HG03097 (cell line): ENCODE data around the gene WNT5B.

Experiments
- ATAC-seq: cut with Tn5 transposase; IDR thresholded peaks from one replicate; pipeline ENCODE4 v1.9.1; 2021; ENCODE audit not compliant: unreplicated experiment, low FRiP score

The WNT5B gene

DNA sequence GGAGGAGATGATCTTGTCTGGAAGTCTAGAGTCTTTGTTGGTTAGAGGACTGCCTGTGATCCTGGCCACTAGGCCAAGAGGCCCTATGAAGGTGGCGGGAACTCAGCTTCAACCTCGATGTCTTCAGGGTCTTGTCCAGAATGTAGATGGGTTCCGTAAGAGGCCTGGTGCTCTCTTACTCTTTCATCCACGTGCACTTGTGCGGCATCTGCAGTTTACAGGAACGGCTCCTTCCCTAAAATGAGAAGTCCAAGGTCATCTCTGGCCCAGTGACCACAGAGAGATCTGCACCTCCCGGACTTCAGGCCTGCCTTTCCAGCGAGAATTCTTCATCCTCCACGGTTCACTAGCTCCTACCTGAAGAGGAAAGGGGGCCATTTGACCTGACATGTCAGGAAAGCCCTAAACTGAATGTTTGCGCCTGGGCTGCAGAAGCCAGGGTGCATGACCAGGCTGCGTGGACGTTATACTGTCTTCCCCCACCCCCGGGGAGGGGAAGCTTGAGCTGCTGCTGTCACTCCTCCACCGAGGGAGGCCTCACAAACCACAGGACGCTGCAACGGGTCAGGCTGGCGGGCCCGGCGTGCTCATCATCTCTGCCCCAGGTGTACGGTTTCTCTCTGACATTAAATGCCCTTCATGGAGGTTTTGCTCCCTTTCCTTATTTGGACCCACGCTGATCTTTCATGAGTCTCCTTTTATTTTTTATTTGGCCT lies 17.7 kb downstream of the WNT5B start:
- no peak for ATAC-seq

- no peak for ATAC-seq
Observed at GRCh38 chr12:1647285-1647669, 18.2 kb downstream of the WNT5B start.

- no peak for ATAC-seq
Observed at GRCh38 chr12:1650260-1650977, 21.4 kb downstream of the WNT5B start.

GRCh38 chr12:1650978-1651361 lies 21.9 kb downstream of the WNT5B start:
- ATAC-seq = no peak

DNA sequence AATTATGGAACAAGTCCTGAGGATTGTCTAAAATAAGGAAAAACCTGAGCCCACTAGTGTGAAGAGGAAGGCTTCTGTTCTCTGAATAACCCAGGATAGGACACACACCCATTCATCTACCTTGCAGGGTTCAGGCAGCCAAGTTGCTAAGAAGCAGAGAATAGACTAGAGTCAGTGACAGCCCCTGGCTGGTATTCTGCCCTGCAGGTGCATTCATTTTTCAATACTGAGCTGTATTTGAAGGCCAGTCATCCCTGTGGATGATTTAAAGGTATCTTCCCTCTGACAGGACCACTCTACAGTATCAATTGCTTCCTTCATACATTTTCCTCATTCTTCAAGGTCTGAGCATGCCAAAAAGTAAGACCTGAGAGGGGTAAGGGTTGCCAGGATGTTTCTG lies 22.9 kb downstream of the WNT5B start:
- ATAC-seq = no peak

GRCh38 chr12:1655225-1655788 lies 26.3 kb downstream of the WNT5B start:
- no peak for ATAC-seq

GRCh38 chr12:1656902-1657301 lies 27.9 kb downstream of the WNT5B start:
- ATAC-seq = no peak

- no peak for ATAC-seq
Observed at GRCh38 chr12:1657688-1658087, 28.7 kb downstream of the WNT5B start.

DNA sequence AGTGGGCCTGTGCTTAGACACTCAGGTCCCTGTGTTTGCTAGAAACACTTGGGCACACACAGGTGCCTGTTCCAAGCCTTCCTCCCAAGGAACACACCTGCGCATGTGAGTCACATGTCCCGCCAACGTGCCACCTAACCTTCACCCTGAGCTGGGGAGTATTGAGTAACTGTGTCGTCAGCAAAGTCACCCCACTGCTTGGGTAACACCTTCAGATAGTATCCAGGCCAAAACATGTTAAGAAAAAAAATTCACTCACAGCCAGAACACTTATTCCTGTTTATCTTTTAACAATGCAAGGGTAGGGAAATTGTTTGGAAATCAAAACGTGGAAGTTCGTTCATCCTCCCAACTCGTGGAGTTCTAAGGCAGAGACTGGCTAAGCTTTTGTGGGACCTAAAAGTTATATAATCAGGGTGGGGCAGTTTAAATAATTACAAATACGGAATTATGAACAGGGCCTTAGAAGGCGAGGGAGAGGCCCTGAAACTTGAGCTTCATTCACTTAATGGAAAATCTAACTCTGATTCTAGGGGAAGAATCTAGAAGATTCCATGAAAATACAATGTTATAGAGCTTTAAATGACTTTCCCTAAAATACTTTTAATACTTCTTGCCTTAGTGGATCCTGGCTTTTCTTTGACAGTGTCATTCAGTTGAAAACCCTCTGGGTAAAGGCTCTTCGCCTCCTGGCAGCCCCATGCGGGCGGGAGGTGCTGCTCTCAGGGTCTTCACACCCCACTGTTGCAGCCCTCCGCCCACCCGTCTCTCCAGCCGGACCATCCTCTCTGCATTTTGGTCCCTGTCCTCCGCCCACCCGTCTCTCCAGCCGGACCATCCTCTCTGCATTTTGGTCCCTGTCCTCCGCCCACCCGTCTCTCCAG lies 31.5 kb downstream of the WNT5B start:
- ATAC-seq = no peak

DNA sequence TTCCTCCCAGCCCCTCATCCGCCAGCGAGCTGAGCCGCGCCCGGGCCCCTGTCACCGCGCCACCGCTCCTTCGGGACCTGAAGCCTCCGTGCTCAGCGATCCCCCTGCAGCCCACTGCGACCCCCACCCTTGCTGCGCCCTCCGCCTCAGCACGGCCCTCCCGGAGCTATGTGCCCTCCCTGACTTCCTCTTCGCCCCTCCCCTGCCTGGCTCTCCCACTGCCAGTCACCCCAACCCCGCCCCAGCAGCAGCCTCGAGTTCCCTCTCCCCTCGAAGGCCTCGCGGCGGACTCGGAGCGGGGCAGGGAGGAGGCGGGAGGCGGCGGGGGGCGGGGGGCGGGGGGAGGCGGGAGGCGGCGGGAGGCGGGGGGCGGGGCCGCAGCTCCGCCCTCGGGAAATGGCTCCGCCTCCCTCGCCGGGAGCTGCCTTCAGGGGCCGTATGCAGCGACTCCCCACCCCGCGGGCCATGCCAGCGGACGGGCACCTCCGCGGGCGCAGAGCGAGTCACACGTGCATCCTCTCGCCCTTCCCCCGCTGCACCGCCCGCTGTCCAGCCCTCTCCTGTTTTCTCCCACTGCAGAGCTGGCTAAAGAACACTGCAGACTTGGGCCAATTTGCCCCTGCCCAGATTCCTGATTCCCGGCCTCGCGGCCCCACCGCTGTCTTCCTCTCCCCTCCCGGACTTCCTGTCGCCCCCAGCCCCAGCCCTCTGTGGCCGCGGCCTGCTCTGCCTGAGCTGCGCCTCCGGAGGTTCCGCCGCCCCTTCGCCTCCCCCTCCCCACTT lies 32.7 kb downstream of the WNT5B start:
- ATAC-seq = peak; percentile 66

DNA sequence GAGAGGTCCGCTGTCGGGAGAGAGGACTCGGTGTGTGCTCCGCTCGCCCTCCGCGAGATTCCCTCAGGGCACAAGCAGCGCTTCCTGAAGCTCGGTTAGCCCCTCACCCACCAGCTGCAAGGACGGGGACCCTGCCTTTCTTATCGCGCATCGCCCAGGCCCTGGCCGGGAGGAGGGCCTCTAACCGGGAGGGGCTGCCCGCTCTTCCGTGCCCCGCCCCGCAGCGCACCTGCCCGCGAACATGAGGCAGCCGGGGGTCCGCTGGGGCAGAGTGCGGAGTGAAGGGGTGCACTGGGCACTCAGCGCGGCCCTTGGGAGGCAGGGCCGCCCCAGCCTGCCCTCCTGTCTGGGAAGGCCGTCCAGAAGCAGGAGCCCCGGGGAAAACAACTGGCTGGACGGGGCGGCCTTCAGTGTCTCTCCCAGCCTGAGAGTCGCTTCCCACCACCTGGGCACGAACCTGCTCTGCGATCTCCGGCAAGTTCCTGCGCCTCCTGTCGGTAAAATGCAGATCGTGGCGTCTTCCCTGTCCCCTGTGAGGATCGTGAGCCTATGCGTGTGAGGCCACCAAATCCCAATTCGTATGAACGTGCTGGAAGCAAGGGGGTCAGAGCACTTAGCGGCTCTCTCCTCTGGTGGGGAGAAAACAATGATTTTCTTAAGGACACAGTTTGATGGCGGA lies 33.9 kb downstream of the WNT5B start:
- no peak for ATAC-seq

- no peak for ATAC-seq
Observed at GRCh38 chr12:1663440-1664132, 34.6 kb downstream of the WNT5B start.

DNA sequence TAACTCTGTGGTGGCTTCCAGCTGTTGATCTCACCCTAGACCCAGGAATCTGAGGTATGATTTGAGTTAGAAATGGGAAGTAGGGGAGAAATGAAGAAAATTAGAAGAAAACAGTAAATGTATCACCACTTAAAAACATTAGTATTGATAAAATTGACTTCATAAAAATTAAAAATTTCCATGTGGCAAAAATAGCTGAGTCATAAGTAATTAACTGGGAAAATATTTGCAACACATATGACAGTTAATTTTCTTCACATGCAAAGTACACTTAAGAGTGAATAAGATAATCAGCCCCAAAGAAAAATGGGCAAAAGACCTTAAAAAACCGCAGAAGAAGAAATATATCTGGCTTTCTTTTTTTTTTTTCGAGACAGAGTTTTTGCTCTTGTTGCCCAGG lies 36.3 kb downstream of the WNT5B start:
- no peak for ATAC-seq

DNA sequence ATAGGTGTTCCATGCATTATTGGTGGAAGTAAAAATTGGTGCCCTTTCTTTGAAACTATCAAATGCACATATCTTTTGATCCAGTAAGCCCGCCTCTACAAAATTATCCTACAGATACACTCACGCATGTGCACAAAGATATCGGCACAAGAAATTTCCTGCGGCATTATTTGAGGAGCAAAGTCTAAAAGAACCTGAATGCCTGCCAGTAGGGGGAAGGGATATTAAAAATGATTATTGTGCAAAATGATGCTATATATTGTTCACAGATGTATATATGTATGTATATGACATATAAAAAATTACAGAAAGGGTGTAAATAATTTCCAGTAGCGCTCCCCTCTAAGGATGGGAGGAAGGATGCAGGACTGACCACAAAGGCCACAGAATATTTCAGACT lies 37.2 kb downstream of the WNT5B start:
- ATAC-seq = no peak

DNA sequence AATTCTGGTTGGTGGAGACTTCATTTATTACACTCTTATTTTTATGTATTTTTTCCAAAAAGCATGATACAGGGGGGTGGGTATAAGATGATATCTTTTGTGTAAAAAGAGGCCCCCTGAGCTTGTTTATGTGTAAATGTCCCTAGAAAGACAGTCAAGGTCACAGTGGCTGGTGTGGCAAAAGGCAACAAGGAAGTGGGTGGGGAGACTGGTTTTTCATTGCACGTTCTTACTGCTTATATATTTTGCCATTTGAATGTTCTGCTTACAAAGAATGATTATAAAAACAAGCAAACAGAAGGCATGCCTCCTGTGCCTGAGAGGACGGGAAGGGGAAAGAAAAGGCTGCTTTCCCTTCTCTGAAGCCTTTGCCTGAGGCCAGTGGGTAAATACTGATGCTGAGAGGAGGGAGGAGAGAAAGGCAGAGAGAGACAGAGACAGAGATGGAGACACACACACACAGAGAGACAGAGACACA lies 37.7 kb downstream of the WNT5B start:
- no peak for ATAC-seq

DNA sequence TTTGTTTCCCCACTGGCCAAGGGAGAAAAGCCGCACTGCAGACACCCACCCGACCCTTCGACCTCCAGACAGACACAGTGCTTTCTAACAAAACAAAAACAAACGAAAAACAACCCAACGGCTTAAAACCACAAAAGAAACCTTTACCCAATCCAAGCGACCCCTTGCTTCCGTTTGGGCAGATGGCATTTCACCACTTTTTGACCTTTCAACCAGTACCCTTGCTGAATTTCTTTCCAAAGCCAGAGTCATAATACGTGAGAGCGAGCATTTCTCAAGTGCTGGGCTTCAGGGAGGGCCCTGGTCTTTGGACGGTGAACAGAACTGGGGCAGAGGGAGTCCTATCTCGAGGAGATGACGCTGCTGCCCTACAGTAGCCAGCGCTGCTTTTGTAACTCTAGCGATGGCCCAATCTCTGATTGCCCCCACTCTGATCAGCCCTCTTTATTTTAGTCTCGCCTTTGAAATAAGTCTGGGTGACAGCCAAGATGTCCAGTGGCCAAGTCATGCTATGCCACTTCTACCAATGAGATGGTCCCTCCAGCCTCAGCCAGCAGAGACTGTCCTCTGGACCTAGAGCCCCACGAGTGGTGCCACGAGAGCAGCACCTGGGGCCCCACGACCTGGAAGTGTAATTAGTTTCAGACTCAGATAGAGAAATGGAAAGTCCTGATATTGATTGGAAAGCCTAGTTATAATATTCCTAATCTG lies 40.0 kb downstream of the WNT5B start:
- no peak for ATAC-seq

- no peak for ATAC-seq
Observed at GRCh38 chr12:1670358-1671268, 41.6 kb downstream of the WNT5B start.
